ENCODE data around the gene AASS.
"Not testable (repeated sequence)": the region's sequence is repeated elsewhere in the genome, so short reads cannot be mapped to it uniquely, and the experiment has no call there.

The AASS gene

DNA sequence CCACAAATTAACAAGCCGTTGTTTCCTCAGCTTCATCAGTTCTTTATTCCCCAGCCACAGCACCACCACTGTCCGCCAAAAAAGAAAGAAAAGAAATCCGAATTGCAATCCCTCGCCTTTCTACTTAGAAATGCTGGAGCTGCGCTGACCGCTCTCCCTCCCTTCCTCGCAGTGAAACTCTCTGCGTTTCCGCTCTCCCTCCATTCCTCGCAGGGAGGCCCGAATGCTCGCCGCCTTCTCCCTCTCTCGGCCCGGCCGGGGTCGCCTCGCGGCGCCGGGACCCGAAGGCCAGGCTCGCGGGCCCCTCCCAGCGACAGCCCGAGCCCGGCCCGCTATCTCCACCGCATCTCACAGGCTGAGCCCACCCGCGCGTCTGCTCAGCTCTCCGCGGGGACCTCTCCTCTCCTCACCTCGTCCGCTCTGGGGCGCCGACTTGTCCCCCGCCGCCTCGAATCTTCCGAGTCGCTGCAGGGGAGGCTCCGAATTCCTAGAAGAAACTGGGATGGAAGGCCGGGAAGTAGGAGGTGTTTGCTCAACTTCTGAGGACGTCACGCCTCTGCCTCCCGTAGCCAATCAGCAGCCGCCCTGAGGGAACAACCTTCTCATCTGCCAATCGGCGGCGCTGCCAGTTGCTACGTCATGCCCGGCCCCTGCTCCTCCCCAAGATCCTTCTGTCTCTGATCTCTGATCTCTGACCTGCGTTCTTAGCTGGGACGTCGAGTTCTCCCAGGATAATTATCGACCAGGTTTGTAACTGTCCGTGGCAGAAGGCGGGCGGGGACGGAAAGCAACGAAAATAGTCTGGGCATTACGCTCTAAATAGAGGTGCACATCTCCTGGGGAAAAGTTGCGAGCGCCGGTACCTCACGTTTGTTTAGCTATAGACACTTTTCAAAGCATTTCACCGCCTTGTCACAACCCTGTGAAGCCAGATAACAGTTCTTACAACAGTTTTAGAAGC is at the start of gene AASS:
TSS of gene AASS (minus strand) at position 499 of the 961 bp plus-strand sequence. CDS start 10,523 bp downstream, outside the sequence.
- in situ Hi-C loops (cut with HindIII; ENCODE audit: low sequenced_read_pairs): no loop called here

DNA sequence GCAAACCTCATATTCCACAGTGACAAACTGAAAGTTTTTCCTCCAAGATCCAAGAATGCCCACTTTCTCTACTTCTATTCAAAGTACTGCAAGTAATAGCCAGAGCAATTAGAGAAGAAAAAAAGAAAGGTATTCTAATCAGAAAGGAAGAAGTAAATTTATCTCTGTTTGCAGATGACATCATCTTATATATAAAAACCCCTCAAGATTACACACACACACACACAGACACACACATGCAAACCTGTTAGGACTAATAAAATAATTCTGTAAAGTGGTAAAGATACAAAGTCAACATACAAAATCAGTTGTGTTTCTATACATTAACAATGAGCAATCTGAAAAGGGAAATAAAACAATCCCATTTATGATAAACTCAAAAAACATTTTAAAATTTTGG is 44.7 kb upstream of the AASS start:
- in situ Hi-C loops (cut with HindIII; ENCODE audit: low sequenced_read_pairs): no loop called here

DNA sequence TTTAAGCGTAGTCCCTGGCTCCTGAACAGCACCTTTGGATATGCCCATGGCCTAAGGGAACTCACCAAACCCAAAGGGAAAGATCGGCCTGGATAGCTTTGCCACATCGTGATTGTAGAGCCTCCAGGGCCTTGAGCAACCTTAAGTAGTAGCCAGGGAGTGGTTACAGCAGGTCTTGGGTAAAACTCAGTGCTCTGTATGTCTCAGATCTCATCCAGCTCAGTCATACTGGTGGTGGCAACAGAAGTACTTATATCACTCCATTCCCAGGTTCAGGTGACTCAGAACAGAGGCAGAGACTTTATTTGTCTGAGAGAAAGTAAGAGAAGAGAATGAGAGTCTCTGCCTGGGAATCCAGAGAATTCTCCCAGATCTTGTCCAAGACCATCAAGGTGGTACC is 39.1 kb upstream of the AASS start:
- in situ Hi-C loops (cut with HindIII; ENCODE audit: low sequenced_read_pairs): no loop called here

DNA sequence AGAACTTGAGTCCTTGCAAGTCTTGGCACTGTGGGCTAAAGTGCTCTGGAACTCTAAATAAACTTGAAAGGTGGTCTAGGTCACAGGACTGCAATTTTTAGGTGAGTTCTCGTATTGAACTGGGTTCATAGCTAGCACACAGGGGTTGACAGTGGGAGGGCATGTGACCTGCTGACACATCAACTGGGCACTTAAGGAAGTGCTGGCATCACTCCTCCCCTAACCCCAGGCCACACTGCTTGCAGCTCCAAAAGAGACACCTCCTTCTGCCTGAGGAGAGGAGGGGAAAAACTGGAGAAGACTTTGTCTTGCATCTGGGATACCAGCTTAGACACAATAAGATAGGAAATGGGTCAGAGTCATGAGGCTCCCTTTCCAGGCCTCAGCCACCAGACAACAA is 38.0 kb upstream of the AASS start:
- in situ Hi-C loops (cut with HindIII; ENCODE audit: low sequenced_read_pairs): no loop called here

DNA sequence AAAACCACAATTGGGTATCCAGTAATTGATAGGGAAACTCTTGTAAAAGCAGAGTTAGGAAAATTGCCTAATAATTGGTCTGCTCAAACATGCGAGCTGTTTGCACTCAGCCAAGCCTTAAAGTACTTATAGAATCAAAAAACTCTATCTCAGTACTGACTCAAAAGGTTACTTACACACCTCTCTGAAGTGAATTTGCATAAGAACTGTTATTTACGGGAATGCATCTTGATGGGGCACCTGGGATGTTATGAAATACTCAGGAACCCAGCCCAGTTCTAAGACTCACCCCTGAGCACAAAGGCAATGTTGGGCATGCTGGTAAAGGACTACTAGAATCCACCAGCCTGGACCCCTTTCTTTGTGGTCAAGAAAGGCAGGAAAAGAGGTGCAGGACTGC is 28.1 kb upstream of the AASS start:
- in situ Hi-C loops (cut with HindIII; ENCODE audit: low sequenced_read_pairs): not testable (repeated sequence)

DNA sequence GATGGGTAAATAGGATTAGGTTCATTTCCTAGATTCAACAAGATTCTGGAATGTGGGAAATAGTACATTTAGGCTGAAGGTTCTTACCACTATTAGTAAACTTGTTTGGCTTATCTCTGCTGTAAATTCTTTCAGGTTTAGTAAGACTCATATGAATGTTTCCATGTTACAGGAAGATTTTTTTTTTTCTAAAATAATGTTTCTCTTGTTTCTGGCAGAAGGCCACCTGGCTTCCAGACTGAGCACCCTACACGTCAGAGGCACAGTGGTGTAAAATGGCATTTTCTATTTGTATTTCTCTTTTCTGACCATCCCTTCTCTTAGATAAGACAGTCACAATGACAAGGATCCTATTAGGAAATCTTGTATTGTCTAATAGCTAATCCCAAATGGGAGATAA is 22.7 kb upstream of the AASS start:
- in situ Hi-C loops (cut with HindIII; ENCODE audit: low sequenced_read_pairs): loop anchor here (5.0 kb wide), 1 partner anchor 56 kb away; no protein-coding TSS in a partner anchor

DNA sequence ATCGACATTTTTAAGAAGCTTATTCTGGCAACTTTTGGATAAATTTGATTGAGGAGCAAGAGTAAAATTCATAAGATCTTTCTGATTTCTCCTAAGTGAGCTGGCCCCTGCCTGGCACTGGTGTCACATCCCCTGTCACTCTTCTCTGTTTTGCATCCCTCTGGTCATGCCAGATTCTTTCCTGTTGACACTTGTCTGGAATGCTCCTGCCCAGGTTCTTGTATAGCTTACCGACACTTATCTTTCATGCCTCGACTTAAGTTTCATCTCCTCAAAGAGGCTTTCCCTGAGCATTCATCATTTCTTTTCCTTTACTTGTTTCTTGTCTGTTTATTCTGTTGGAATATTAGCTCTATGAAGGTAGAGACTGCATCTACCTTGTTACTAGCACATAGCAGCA is 22.2 kb upstream of the AASS start:
- in situ Hi-C loops (cut with HindIII; ENCODE audit: low sequenced_read_pairs): loop anchor here (5.0 kb wide), 1 partner anchor 56 kb away; no protein-coding TSS in a partner anchor

DNA sequence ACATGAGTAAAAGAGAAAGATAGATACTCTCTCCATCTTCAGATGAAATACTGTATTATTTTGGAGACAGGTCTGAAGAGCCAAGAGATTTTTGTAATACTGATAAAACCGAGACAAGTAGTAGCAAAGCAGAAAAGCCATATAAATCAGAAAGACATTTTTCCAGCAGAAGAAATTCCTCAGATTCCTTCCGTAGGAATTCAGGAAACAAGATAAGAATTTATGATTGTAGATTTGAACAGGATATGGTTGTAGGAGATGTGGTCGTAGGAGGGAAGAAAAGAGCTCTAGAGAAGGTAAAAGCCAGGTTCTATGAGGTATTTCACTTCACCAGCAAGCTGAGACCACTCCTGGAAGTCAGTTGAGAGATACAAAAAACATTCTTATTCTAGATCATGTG is 17.6 kb upstream of the AASS start:
- in situ Hi-C loops (cut with HindIII; ENCODE audit: low sequenced_read_pairs): no loop called here

DNA sequence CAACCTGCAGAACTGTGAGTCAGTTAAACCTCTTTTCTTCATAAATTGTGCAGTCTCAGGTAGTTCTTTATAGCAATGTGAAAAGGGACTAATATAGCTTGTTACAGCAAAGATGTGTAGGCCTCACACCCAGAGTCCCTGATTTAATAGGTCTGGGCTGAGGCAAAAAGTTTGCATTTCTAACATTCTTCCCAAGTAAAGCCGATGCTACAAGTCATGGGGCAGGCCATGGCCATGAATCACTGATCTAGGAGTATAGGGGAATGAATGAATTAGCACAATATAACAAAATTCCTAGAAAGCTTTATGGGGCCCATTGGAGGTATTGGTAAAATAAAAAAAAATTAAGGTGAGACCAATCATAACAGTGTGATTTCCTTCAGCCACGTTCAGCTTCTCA is 11.5 kb upstream of the AASS start:
- in situ Hi-C loops (cut with HindIII; ENCODE audit: low sequenced_read_pairs): no loop called here

DNA sequence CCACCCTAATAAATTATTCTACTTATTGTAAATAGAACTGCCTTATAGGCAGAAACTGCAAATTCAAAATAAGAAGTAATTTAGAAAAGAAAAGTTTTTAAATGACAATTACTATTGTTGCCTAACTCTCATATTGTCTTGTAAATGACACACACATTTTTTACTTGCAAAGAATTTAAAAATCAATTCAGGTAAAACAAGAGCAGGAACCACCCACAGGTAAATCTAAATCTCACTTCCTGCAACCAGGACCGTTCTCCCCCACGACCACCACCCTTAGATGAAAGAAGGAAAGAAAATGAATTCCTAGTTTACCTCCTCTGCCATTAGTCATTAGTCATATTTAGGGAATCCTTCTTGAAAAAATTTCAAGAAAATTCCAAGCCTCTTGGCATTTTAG is 4.8 kb upstream of the AASS start:
- in situ Hi-C loops (cut with HindIII; ENCODE audit: low sequenced_read_pairs): loop anchor here (5.0 kb wide), 1 partner anchor 62 kb away; no protein-coding TSS in a partner anchor

DNA sequence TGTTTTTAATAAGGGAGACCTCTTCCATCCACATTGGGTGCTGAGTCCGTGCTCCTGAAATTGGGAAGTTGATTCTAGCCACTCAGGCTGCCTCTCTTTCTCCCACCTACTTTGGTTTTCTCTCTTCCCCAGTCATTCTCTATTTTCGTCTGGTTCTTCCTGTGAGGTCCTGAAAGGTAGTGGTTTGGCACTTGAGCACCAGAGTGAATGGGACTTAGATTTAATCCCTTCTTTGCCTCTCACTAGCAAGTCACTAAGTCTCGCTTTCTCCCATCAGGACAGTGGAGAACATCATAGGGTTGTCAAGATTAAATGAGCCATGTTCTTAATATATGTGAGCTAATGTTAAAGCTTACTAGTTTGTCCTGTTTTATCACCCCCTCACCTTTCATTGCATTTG is 4.0 kb upstream of the AASS start:
- in situ Hi-C loops (cut with HindIII; ENCODE audit: low sequenced_read_pairs): loop anchor here (5.0 kb wide), 1 partner anchor 61 kb away; no protein-coding TSS in a partner anchor

DNA sequence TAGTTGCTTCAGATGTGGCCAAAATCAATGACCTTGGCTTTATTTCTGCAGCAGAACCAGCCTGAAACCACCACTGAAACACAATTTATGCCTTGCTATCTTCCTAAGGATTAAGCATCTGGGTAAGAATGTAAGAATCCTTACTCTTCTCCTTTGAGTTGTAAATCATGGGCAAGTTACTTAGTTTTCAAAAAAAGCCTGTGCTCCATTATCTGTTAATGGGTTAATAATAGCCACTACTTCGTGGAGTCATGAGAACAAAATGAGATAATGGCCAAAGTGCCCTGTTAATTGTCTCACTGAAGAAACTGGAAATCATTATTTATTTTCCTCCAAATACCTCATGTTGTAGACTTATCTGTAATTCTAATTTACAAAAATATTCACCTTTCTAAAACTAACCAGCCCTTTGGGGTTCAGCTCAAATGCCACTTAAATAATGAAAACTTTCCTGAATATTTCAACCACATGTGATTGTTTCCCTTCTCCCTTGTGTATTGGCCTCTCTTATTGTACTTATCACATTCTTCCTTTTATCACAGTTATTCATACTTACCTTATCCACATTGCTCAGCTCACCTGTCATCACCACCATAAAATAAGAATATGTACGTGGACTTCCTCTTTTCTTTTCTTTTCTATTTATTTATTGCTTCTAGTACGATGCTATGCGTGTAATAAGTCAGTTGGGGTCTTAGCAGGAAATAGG is 2.0 kb upstream of the AASS start:
- in situ Hi-C loops (cut with HindIII; ENCODE audit: low sequenced_read_pairs): loop anchor here (5.0 kb wide), 1 partner anchor 59 kb away; no protein-coding TSS in a partner anchor

DNA sequence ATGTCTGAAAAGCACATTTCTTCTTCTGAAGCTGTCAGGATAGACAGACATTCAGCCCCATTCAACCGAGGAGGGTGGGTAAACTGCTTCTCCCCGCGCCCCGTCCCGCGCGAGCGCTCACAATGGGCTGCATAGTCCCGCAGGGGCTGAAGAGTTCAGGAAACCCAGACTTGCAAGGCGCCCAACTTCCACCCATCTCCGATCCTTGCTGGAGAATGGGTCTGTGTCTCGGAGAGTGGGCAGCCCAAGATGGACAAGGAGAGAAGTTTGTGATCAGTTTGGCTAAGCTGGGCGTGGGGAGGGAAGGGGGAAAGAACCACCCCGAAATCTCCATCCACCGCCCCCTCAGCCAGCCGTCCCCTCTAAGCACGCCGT is 686 bp downstream of the AASS start:
- in situ Hi-C loops (cut with HindIII; ENCODE audit: low sequenced_read_pairs): no loop called here

DNA sequence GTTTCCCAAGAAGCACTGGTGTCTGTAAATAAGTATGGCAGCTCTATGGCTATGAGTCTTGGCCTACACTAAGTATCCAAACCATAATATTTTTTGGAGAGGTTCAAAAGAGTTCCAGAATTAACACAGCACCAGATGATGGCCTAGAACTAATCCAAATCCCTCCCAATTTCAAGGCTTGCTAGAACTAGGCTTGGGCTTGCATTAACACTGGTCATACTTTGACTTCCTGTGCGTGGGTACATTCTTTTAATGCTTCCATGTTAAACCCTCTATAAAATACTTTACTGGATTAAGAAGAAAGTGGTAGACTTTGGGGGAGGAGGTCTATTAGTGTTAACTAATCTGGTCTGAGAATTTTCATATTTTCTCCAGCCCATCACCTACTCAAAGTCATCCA is 3.1 kb downstream of the AASS start:
- in situ Hi-C loops (cut with HindIII; ENCODE audit: low sequenced_read_pairs): no loop called here

DNA sequence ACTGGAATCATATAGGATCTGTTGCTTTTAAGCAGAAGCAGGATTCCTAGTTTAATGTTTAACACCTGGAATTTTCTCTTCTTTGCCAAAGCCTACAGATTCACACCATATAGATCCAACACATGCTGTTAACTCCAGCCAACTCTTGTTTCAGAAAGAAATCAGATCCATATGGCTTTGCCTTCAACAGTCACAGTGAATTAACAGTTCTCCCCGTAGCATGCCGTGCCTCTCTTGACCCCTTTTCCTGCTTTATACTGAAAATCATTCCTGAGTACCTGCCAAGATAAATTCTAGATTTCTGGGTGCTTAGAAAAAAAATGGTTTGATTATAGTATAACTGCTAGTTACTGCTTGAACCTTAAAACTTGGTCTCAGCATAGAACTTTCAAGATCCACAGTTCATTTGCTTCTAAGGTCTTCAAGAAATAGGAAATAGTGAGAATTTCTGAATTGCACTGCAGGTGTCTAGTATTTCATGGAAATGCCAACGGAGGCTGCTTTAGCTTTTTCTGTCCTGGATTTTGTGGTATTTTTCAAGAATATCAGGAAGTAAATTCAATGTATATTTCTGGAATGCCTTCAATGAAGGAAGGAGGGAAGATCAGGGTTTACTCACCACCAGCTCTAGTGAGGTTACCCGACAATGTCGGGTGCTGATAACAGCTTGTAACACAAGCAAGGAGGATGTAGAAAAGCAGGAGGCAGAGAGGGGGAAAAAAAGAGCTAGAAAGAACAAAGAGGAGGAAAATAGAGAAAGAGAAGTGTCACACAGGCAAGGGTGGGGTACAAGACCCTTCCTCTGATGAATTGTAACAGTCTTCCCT is 6.6 kb downstream of the AASS start:
- in situ Hi-C loops (cut with HindIII; ENCODE audit: low sequenced_read_pairs): no loop called here

DNA sequence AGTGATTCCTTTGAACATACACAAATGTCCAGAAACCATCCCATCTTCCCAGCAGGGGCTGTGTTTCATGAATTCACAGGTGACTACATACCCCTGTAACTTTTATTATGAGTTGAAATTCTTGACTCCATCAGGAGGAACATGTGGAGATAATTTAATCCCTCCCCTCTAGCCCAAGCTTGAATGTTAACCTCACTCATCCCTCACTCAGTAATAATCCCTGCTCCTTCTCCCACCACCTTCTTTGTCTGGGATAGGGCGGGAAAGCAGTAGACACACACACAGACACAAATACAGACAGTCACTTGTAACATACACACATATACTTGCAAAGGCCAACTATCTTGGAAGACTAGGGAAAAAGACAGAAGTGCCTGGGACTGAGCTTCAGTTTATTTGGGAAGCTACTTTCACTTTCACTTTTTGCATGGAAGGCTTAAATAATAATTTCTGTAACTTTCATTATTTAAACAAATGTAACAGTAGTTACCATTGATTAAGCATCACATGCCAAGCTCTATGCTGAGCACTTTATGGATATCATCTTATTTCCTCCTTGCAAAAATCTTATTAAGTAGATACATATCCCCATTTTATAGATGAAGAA is 7.3 kb downstream of the AASS start:
- in situ Hi-C loops (cut with HindIII; ENCODE audit: low sequenced_read_pairs): no loop called here

DNA sequence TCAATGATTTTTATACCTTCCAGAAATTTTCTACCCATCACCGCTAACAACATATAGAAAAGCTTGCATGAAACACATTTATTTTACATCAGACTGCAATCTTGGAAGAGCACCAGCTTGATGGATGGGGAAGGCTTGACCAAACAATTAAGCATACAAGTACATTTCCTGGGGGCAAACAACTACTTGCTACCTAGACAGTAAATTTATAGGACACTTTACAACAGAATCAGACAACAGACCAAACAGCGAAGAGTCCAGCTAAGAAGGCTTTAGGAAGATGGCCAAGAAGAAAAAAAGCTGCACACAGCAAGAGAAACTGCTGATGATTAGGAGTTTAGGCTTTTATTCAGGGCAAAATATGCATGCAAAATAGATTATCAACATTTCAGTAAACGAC is 8.0 kb downstream of the AASS start:
- in situ Hi-C loops (cut with HindIII; ENCODE audit: low sequenced_read_pairs): no loop called here

DNA sequence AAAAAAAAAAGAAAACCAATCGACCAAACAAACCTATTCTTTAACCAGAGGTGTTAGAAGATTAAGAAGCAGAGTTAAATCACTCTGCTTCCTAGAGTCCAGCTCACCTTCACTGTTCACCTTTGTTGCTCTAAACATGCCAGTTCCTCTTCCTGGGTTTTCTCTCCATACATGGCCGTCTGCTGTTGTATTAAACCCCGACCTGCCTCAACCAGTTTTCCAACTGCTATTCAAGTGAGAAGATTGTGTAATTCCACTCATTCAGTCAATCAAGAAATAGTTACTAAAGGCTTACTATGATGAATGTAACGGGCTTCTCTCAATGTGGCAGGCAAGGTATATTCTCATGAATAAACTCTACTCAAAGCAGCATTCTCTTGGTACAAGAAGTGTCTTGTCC is 8.8 kb downstream of the AASS start:
- in situ Hi-C loops (cut with HindIII; ENCODE audit: low sequenced_read_pairs): no loop called here

DNA sequence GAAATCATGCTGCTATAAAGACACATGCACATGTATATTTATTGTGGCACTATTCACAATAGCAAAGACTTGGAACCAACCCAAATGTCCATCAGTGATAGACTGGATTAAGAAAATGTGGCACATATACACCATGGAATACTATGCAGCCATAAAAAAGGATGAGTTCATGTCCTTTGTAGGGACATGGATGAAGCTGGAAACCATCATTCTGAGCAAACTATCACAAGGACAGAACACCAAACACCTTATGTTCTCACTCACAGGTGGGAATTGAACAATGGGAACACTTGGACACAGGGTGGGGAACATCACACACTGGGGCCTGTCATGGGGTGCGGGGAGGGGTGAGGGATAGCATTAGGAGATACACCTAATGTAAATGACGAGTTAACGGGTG is 9.3 kb downstream of the AASS start:
- in situ Hi-C loops (cut with HindIII; ENCODE audit: low sequenced_read_pairs): not testable (repeated sequence)

DNA sequence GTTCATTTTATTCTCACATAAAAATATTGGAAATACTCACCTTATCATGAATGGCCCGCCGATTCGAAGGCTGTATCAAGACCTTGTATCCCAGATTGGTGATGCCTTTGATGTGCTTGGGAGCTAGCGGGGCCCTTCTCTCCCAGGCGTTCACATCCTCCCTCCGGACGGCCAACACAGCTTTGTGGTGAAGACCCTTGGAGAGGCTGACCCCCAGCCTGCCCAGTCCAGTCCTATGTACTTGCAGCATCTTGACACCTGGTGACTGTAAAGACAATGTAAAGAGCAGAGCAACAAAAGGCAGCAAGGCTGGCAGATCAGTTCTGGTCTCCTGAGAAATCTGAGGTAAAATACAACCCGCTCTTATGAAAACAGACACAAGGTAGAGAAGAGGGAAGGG is 10.6 kb downstream of the AASS start:
- in situ Hi-C loops (cut with HindIII; ENCODE audit: low sequenced_read_pairs): no loop called here

DNA sequence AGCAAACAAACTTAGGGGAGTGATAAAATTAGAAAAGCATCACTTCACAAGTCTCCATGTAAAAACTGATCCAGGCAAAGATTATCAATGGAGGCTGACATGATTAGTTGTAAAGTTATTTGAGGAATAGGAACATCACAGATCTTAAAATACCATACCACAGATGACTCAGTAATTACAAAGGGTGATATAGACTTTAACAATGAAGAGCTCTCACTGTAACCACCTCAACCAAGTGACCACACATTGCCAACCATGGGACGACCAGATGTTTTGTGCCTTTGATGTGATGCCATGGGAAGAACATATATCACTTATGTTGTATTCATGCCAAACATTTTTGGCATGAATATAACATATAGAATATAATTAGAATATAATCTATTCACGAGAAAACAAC is 11.7 kb downstream of the AASS start:
- in situ Hi-C loops (cut with HindIII; ENCODE audit: low sequenced_read_pairs): no loop called here
